IPS DF 4.7 (cell line): ENCODE results near the gene STXBP1.

Source experiments
- DNase-seq: peaks from one replicate; pipeline ENCODE4 v3.0.0-alpha.2; 2013; ENCODE audit warnings: low spot score; ENCODE audit errors: extremely low read depth

The STXBP1 gene

GRCh38 chr9:127611899-127612790 is at the start of gene STXBP1:
STXBP1 (plus strand) TSS chr9:127612277; CDS start chr9:127612404, 127 bp downstream.
- no peak for DNase-seq

DNA sequence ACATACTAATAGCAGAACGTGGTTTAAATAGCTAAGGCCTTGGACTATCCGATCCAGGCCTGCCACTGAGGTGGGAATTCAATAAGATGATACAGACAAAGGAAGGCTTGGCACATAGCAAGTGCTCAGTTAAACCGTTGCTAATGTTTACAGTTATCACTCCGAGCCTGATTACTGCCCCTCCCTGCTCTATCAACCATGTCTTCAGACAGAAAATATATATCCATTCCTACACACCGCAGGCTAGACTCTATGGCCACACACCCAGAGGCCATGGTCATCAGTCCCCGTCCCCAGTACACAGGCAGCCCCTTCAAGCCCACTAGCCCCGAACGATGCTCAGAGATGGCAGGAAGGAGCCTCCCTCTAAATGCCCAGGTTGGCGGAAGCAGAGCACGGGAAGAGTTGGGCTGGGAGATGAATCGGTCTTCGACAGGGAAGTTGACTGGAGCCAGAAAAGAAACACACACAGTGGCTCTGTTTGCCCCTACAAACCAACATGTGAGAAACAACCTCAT is 49.7 kb upstream of the STXBP1 start:
- no peak for DNase-seq

GRCh38 chr9:127562841-127563401 is 49.2 kb upstream of the STXBP1 start:
- DNase-seq: no peak

- no peak for DNase-seq
Measured at GRCh38 chr9:127563579-127563978, 48.5 kb upstream of the STXBP1 start.

GRCh38 chr9:127565231-127565630 is 46.8 kb upstream of the STXBP1 start:
- no peak for DNase-seq

DNA sequence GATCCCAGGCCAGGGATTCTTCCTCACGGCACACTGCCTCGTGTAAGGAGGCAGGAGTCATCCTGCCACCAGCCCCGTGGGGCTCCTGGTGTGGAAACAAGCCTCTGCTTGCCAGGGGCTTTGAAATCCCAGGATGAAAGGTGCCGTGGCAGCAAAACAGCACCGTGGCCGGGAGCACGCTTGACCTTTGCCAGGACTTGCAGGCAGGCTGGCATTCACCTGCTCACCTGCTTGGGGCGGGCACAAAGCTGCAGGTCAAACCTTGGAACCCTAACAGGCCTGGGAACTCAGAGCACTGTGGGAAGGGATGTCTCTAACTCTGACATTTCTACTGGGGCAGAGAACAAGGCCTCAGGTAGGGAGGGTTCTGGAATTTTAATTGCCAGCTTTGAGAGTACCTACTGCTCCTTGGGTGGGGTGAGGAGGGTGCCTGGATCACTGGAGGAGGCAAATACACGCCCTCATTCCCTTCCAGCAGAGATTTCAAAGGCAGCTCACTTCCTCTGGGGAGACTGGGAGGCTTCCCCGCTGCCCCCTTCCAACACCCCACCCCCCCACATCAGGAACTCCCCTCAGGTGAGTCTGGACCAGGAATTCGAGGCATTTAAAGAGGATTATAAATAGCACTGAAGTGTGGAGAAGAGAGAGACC is 45.6 kb upstream of the STXBP1 start:
- DNase-seq: no peak

DNA sequence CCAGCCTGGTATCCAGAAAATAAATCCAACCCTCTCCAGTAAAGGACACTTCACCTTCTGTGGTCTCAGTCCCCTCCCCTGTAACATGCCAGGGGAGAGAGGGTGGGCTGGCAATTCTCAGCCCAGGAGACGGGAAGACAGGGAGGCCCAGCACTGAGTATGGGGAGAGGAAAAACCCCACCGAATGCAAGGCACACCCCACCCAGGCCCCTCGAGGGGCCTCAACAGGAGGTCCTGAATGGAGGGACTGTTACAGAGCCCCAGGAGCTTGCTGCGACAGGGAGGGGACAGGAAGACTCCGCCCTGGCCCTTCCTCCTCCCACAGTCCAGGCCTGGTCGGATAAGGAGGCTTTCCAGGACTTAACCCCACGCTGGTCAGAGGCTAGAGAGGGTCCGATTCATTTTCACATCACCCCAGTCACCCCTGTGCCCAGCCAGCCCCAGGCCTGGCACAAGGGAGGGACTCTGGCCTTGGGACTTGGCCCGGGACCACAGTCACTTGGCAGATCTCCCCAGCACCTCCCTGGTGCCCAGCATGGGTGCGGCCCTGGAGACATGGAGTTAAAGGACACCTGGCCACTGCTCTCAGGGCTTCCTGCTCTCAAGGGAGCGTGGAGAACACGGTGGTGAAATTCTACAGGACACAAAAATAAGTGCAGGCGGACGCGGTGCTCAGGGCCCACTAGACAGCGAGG is 44.9 kb upstream of the STXBP1 start:
- no peak for DNase-seq

DNA sequence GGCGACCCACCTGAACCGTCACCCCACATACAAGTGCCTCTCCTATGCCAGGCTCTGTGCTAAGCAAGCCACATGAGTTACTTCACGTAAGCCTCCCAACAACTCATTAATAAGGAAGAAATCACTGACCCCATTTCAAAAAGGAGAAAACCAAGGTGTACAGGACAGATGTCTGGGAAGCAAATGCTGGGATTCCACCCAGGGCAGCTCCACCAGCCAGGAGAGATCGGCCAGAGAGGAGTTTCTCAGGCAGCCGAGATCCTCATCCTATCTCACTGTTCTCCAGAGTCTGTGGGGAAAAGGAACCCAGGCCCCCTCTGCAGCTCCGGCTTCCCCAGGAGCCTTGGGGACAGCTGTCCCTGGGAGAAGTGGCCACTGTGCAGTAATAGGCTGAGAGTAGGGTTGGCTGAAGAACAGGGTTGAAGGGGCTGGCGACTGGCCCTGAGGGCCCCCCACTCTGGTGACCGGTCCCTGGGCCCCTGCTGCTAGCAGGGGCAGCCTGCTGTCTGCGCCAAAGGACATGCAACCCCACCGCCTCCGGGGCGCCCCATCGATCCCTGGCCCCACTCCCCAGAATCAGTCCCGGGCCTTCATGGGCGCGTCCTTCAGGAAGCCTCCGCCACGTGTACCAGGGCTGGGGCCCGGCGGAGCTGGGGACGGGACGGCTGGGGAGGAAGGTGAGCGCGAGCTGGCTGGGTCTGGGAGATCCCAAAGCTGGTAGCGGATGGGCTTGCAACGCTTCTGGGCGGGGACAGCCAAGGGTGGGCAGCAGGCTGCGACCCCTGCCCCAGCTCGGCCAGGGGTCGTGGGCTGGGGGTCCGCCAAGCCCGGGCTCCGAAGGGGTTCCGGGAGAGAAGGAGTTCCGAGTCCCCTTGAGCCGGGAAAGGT is 44.1 kb upstream of the STXBP1 start:
- no peak for DNase-seq

DNA sequence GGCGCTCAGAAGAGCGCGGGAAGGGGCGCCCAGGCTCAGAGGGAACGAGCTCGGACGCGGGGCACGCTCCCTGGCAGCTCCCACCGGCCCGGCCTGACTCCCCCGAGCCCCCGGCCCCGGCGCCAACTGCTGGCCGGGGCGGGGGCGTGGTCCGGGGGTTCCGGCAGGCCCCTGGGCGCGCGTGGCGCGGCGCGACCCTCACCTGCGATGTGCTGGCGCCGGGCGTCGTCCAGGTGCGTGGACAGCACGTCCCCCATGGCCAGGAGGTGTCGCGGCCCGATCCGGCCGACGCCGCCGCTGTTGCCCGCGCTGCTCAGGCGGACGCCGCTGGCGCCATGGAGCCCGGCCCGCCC is 43.5 kb upstream of the STXBP1 start:
- DNase-seq: no peak

GRCh38 chr9:127568971-127569885 is 42.8 kb upstream of the STXBP1 start:
- DNase-seq: no peak

GRCh38 chr9:127569886-127570401 is 42.1 kb upstream of the STXBP1 start:
- no peak for DNase-seq

- DNase-seq: no peak
Measured at GRCh38 chr9:127570533-127571111, 41.5 kb upstream of the STXBP1 start.

DNA sequence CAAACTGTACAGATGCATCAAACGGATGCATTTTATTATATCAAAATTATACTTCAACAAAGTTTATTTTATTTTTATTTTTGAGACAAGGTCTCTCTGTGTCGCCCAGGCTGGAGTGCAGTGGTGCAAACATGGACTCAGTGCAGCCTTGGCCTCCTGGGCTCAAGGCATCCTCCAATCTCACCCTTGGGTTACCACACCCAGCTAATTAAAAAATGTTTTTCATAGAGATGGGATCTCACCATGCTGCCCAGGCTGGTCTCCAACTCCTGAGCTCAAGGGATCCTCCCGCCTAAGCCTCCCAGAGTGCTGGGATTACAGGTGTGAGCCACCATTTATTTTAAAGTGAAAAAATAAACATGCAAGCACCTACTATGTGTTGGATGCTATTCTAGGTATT is 40.1 kb upstream of the STXBP1 start:
- no peak for DNase-seq

DNA sequence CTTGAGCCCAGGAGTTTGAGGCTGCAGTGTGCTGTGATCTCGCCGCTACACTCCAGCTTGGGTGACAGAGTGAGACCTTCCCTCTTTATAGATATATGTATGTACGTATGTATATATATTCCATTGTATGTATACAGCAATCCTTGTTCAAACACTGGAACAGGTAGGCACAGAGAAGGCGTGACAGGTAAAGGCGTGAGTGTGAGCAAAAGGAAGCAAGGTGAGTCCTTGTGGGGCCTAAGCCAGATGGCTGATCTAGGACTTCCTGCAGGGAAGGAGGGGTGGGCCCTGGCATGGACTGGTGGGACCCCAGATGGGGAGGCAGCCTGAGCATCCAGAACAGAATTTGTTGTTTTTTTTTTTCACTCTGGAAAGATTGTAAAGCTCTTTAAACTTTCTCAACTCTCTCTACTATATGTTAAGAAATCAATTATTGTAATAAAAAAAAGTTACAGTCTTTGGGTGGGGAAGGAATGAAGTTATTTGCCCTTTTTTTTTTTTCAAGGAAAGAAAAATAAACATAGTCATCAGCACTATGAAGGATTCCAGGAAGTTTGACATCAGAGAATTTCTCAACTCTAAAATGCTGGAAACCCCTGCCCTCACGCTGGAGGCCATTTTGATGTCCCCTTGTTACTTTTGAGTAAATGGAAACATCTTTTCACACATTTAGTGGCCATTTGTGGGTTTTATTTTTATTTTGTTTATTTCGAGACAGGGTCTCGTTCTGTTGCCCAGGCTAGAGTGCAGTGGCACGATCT is 38.9 kb upstream of the STXBP1 start:
- DNase-seq: no peak

- no peak for DNase-seq
Measured at GRCh38 chr9:127574072-127574993, 37.7 kb upstream of the STXBP1 start.

DNA sequence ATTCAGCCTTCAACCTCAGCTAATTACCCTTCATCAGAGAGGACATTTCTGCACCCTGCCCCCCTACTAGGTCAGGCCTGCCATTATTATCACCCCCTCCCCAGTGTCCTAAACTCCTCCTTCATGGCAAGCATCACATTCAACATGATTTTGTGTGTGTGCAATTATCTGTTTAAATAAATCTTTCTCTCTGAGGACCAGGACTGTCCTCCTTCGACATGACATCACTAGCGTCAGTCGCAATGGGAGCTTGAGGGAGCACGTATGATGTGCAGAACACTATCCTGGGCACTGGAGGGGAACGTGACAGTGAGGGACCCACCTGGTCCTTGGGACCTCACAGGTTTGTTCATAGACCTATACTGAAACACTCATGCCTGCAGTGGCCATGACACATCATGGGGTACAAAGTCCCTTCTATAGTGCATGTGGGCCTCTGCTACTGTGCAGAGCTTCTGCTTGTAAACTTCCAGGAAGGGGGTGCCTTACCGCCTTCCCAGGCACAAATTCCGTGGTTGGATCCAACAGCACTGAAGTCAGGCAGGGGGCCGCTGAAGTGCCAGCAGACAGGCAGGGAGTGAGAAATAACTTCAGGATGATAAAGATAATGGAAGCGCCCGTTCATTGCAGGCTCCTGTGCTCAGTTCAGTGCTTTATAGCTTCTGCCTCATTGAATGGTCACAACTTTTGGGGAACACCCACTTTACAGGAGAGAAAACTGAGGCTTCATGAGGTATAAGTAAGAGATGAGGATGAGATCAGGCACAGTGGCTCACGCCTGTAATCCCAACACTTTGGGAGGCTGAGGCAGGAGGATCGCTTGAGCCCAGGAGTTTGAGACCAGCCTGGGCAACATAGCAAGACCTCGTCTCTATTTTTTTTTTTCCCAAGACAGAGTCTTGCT is 36.0 kb upstream of the STXBP1 start:
- no peak for DNase-seq
